Heart right ventricle (tissue), 16 donors: Measurements from ENCODE around the gene NR2E3. TPM values are rescaled to one million over a fixed set of nuclear protein-coding genes. Genes with fewer than 3 reads are reported as not detected.

Experiments used
- ATAC-seq, 8 donors: fragments of 200-7000 bp; cut with Tn5 transposase; one replicate each; pipeline ENCODE4 v1.9.1; 2020; ENCODE audit warnings: mild to moderate bottlenecking in 8 of 8, moderate library complexity in 8 of 8, moderate number of reproducible peaks in 1 of 8
- DNase-seq, 2 donors: peaks; one replicate each; pipeline ENCODE4 v3.0.0-alpha.2; 2020
- H3K27ac ChIP-seq, 10 donors: fragments of 200-600 bp; sonication (generic) in 2 of 10; one replicate each; pipeline versions ENCODE4 v1.5.0 to v1.8.0; 2020 to 2022; ENCODE audit warnings: mild to moderate bottlenecking in 3 of 10
- H3K27me3 ChIP-seq, 7 donors: fragments of 200-600 bp; one replicate each; pipeline ENCODE4 v1.8.0; 2021 to 2022; ENCODE audit warnings: mild to moderate bottlenecking in 2 of 7
- H3K36me3 ChIP-seq, 9 donors: fragments of 200-600 bp; sonication (generic) in 1 of 9; one replicate each; pipeline versions ENCODE4 v1.5.0 to v1.8.0; 2020 to 2022; ENCODE audit warnings: mild to moderate bottlenecking in 2 of 9
- H3K4me1 ChIP-seq, 9 donors: fragments of 200-600 bp; sonication (generic) in 1 of 9; one replicate each; pipeline versions ENCODE4 v1.5.0 to v1.8.0; 2020 to 2022; ENCODE audit warnings: mild to moderate bottlenecking in 4 of 9
- H3K4me3 ChIP-seq, 10 donors: fragments of 200-600 bp; sonication (generic) in 2 of 10; one replicate each; pipeline versions ENCODE4 v1.5.0 to v1.8.0; 2020 to 2022; ENCODE audit warnings: mild to moderate bottlenecking in 7 of 10, moderate library complexity in 2 of 10
- H3K9me3 ChIP-seq, 11 donors: fragments of 200-600 bp in 10 of 11; sonication (generic) in 2 of 11; one replicate each; pipeline versions ENCODE4 v1.5.0 to v1.8.0; 2013 to 2022; ENCODE audit warnings: mild to moderate bottlenecking in 2 of 11, control low read depth in 1 of 11, moderate library complexity in 1 of 11
- WGBS, 2 donors: extraction: QIAGEN DNeasy Blood & Tissue Kit; methylation state at CpG; one replicate each; pipeline ENCODE4 v1.1.7; 2013; ENCODE audit warnings: inconsistent platforms in 1 of 2; 5-methylcytosine and 5-hydroxymethylcytosine counted together
- intact Hi-C, 10 donors: fragments of 100-400 bp; cut with DNase I; formaldehyde crosslinking; loops; one replicate each; pipeline versions ENCODE4 v1.11.1 to v1.14.2; 2022
- polyA plus RNA-seq, 2 donors: library from polyadenylated mRNA; stranded (reverse); fragments of 200-250 nt; gene quantifications; one replicate each; pipeline ENCODE4 v1.2.3, GENCODE V29; 2013
- total RNA-seq, 10 donors: library from RNA; stranded (reverse); fragmentation: NEBNext Ultra II Directional in 3 of 10; extraction: Animal tissue kit (Norgen Biotek cat#: 25700) in 3 of 10; gene quantifications; one replicate each; pipeline versions ENCODE4 v1.2.1 to v1.2.4, GENCODE V29; 2021 to 2023
- TF ChIP-seq, protein P1 (sequence below), 9 donors: fragments of 200-600 bp; sonication (generic) in 2 of 9; IDR thresholded peaks; one replicate each; pipeline versions ENCODE4 v1.5.0 to v1.8.0; 2021 to 2022; ENCODE audit warnings: antibody characterized with exemption in 9 of 9, mild to moderate bottlenecking in 5 of 9, moderate library complexity in 1 of 9
- donor health status: Arrhythmogenic right ventricular cardiomyopathy.
- donor health status: ischemic (EF 13 %, LVEDD 7.1; RV severe dilation, severe dysfunction).
- donor health status: healthy with polysubstance abuse.
- donor health status: DM: no; HTN: yes; CAD: no.
- donor health status: DM: no; HTN: no; CAD: no.
- donor health status: ischemic (EF 25% LVEDD 6.9; RV normal size, moderate dysfunction).
- donor health status: ischemic (EF 25% LVEDD 5.7; RV mildly dilated, moderate dysfunction).
- donor health status: healthy.
- donor health status: DM: yes; HTN: yes; CAD: no.
- donor health status: Ischemic cardiomyopathy.
- donor health status: ischemic (EF 35%, LVEDD 5.7; RV mildly dilated, moderate dysfunction).
- donor health status: nonischemic (EF 11% LVEDD 7.7; RV severe dilation, severe dysfunction).
- donor health status: DM: yes; HTN: yes; CAD: no.
- donor health status: PGD.
- donor health status: ischemic (EF 29% LVEDD 5.4; RV normal size, mild dysfunction).
- donor health status: nonischemic (EF 23%, LVEDD 6.1; RV moderate dilation, normal function).

The NR2E3 gene
- total and polyA plus RNA-seq, 12 donors, result 0.04 to 0.26 (median 0.13) TPM; not detected in 8

DNA sequence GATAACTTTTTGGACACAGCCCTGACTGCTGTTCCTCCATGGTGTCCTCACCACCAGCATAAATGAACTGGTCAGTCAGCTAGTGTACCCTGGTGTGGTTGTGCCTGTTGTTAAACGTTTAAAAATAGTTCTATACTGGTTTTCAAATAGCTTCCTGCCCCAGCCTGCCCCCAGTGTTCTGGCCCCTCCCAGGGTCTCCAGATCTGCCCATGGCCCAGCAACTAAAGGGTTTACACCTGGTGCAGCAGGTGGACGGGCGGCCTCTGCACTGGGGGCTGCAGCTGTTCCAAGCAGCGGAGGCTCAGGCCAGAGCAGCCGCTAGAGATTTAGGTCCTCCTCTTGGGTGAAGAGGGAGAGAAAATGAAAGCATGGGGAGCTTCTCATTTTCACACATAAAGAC, 6.1 kb upstream of the NR2E3 start:
- DNase-seq, result no peak
- ATAC-seq, result no peak
- H3K4me3 ChIP-seq, result no peak overlapping the region
- no peaks in the 10 kb centered on the region for H3K36me3 ChIP-seq
- TF ChIP-seq, protein P1, sequence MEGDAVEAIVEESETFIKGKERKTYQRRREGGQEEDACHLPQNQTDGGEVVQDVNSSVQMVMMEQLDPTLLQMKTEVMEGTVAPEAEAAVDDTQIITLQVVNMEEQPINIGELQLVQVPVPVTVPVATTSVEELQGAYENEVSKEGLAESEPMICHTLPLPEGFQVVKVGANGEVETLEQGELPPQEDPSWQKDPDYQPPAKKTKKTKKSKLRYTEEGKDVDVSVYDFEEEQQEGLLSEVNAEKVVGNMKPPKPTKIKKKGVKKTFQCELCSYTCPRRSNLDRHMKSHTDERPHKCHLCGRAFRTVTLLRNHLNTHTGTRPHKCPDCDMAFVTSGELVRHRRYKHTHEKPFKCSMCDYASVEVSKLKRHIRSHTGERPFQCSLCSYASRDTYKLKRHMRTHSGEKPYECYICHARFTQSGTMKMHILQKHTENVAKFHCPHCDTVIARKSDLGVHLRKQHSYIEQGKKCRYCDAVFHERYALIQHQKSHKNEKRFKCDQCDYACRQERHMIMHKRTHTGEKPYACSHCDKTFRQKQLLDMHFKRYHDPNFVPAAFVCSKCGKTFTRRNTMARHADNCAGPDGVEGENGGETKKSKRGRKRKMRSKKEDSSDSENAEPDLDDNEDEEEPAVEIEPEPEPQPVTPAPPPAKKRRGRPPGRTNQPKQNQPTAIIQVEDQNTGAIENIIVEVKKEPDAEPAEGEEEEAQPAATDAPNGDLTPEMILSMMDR (IDR thresholded peaks at IDR 0.05), result no peak
- intact Hi-C loops, result loop anchor here in 7 of 10 donors (5.0 to 10.0 kb wide), 9 partner anchors 57 to 689 kb away; partner anchors contain the start of gene THSD4 (in 1 of the 7)
- H3K9me3 ChIP-seq, result no peaks in the 10 kb centered on the region
- 55 to 61% methylated on average over 5 of the region's 5 CpGs for WGBS, 2 donors
- peaks cover 0 to 4% (median 0%) of the 10 kb centered on the region in 7 donors for H3K27me3 ChIP-seq
- peaks cover 0 to 27% (median 17%) of the 10 kb centered on the region in 9 donors for H3K4me1 ChIP-seq
- no peak overlapping the region for H3K27ac ChIP-seq

DNA sequence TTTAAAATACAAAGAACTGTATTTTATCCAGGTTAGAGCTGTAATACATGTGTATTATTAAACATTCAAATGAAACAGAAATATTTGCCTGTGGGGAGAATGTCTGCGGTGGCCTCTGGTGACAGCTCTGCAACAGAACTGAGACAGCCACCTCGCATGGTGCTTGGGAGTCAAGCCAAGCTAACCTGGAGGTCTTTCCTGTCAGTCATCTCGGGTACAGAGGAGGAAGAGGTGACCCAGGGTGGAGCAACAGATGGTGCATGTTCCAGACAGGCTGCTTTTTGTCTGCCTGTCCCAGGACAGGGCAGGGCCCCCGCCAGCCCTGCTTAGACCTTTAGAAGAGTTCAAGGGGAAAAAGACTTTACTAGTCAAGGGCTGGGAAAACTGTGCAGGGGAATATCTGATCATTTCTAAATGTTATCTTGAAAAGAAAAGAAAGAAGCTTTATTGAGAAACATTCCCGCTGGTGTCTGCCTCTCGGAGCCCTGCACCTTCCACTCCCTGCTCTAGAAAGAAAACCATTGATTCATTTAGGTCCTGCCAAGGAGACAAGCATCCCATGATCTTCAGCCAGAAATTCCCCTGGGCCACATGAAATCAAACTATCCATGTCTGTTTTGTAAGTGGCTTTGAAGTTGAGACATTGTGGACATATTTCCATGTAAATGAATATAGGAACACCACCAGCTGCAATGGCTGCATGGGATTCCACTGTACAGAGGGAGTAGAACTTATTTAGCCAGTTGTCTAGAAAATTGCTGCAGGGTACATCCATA, 5.5 kb upstream of the NR2E3 start:
- 48 to 56% methylated on average over 6 of the region's 6 CpGs for WGBS, 2 donors
- Histone ChIP-seq H3K9me3 (no peaks in the 10 kb centered on the region), H3K4me1 (peaks cover 0 to 27% (median 17%) of the 10 kb centered on the region in 9 donors), H3K36me3 (no peaks in the 10 kb centered on the region), H3K4me3 (no peak overlapping the region), H3K27me3 (peaks cover 0 to 4% (median 0%) of the 10 kb centered on the region in 7 donors), H3K27ac (no peak overlapping the region)
- ATAC-seq, result peak in 1 of 8 donors; percentile 9
- DNase-seq, result no peak
- intact Hi-C loops, result loop anchor here in 7 of 10 donors (5.0 to 10.0 kb wide), 9 partner anchors 58 to 690 kb away; partner anchors contain the start of gene THSD4 (in 1 of the 7)
- TF ChIP-seq, protein P1 (IDR thresholded peaks at IDR 0.05), result no peak

DNA sequence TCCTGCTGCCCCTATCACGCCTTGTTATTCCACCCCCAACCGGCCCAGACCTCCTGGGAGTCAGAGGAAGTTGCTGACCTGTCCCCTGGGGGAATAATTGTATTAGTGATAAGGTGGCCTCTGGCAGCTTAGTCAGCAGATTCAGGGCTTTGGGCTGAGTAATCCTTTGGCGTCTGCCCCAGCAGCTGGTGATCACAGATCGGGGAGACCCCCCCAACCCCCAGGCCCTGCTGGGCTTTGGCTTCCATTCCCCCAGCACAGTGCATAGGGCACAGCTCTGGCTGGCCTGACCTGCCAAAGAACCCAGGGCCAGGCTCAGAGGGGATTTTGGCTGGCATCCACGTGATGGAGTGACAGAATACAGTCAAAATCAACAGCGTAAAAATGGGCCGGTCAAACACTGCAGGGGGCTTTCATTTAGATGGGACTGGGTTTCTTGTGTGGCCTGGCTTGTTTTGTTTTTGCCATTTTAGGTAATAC, 3.9 kb upstream of the NR2E3 start:
- intact Hi-C loops, result loop anchor here in 4 of 10 donors (10.0 kb wide), 5 partner anchors 62 to 692 kb away; partner anchors contain the start of gene THSD4 (in 1 of the 4)
- TF ChIP-seq, protein P1 (IDR thresholded peaks at IDR 0.05), result no peak

GRCh38 chr15:71807125-71807629, 3.2 kb upstream of the NR2E3 start:
- Histone ChIP-seq H3K4me1 (peaks cover 0 to 27% (median 13%) of the 10 kb centered on the region in 9 donors), H3K9me3 (no peaks in the 10 kb centered on the region), H3K27ac (no peak overlapping the region), H3K27me3 (peaks cover 0 to 3% (median 0%) of the 10 kb centered on the region in 7 donors), H3K4me3 (no peak overlapping the region), H3K36me3 (no peaks in the 10 kb centered on the region)
- TF ChIP-seq, protein P1 (IDR thresholded peaks at IDR 0.05), result no peak
- intact Hi-C loops, result loop anchor here in 4 of 10 donors (10.0 kb wide), 5 partner anchors 62 to 692 kb away; partner anchors contain the start of gene THSD4 (in 1 of the 4)
- ATAC-seq, result no peak
- DNase-seq, result no peak
- 71 to 76% methylated on average over 15 of the region's 15 CpGs for WGBS, 2 donors

More for the DNA sequence above, 3.9 kb upstream of the NR2E3 start:
- Histone ChIP-seq H3K4me3 (no peak overlapping the region), H3K4me1 (peaks cover 0 to 27% (median 13%) of the 10 kb centered on the region in 9 donors), H3K9me3 (no peaks in the 10 kb centered on the region), H3K27me3 (peaks cover 0 to 3% (median 0%) of the 10 kb centered on the region in 7 donors), H3K27ac (no peak overlapping the region), H3K36me3 (no peaks in the 10 kb centered on the region)
- DNase-seq (no peak), ATAC-seq (no peak)
- 45 to 47% methylated on average over 7 of the region's 7 CpGs for WGBS, 2 donors
